ENCODE measurements around the gene VPS26B.
"Not testable (repeated sequence)": the region's sequence is repeated elsewhere in the genome, so short reads cannot be mapped to it uniquely, and the experiment has no call there.

Gene VPS26B

DNA sequence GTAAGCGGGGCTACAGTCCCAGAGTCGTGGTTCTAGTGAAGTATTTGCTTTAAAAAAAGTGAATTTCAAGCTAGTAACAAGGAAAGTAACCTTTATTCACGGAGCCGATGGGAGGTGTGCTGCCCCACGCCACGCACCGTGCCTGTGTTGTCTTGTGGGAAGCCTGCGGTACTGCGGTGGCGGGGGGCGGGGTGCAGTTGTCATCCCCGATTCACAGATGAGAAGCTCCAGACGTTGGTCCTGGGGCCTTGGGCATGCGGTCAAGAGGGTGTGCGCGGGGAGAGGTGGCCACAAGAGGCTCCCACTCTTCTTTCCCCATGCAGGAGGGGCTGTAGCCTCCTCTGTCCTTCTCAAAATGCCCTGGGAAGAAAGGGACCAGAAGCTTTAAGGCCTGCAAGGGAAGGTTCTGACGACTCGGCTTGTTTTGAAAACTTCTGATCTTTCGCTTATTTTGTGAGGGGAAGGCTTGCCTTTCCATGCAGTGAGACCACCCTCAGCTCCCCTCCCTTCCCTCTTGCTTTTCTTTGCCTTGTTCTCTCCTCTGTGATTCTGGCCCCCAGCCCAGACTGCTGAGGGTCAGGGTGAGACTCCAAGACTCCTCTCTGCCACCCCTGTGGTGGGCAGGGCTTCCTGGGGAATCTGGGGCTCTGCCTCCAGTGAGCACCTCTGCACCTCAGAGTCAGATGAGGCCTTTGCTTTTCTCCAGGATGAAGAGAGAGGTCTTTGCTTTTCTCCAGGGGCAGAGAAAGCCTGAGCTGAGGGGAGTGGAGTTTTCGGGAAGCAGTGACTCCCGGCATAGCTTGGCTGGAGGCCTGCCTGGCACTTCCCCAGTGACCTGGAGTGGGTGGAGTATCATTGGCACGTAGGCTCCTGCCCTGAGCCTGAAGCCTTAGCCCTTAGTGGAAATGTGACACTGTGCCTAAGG is 57.9 kb downstream of the VPS26B start:
- DNase-seq (ENCODE audit: low spot score), result no peak

DNA sequence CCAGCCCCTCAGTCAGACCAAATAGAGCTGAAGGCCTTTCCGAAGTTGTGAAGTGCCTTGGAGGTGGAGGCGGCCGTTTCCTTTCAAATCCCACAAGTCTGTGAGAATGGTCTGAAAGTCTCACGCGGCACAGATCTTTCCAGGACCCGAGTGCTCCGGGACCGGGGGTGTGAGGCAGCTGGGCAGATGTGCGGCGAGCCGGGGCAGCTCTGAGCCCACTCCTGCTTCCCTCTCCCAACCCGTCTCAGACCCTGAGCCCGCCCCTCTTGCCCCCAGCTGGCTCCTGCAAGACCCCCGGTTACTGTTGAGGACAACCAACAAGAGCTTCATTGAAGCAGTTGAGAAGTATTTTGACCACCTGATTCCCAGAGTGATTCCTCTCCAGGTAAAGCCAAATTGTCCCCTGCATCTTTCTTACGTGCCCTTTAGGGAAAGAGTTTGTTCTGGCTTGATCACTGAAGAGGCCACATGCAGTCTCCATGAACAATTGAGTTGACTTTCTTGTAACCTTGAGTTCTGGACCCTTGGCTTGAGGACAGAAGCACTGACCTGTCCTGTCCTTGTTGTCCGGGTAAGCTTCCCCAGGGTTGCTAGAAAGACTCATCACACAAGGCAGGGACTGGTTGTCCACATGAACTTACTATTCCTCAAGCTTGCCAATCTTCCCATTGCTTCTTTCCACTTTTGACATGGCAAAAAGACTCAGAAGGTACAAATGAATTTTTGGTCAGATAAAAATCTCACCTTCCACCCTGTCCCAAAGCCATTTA is 59.2 kb downstream of the VPS26B start:
- no peak for DNase-seq (ENCODE audit: low spot score)

DNA sequence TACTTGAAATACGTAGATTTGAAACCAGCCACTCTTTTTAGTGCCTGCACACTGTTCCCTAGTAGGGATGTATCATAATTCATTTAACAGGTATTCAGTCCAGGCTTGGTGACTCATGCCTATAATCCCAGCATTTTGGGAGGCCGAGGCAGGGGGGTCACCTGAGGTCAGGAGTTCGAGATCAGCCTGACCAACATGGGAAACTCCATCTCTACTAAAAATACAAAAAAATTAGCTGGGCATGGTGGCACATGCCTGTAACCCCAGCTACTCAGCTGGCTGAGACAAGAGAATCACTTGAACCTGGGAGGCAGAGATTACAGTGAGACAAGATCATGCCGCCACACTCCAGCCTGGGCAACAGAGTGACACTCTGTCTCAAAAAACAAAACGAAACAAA is 59.9 kb downstream of the VPS26B start:
- DNase-seq (ENCODE audit: low spot score), result not testable (repeated sequence)

DNA sequence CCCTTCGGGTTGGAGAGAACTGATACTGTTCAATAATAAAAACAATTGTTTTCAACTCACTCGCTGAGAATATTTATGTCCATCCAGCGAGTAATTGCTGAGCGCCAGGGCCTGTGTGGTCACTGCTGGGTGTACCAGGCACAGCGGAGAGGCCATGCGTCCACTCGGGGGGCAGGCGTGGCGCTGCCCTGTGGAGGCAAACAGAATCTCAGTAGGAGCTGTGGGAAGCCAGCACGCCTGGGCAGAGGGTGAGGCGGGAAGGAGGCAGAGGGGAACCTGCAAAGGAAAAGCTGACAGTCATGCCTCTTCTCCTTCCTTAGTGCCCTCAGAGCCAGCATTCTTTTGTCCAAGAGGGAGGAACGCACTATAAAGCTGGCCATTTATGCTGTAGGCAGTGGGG is 63.1 kb downstream of the VPS26B start:
- DNase-seq (ENCODE audit: low spot score), result no peak

DNA sequence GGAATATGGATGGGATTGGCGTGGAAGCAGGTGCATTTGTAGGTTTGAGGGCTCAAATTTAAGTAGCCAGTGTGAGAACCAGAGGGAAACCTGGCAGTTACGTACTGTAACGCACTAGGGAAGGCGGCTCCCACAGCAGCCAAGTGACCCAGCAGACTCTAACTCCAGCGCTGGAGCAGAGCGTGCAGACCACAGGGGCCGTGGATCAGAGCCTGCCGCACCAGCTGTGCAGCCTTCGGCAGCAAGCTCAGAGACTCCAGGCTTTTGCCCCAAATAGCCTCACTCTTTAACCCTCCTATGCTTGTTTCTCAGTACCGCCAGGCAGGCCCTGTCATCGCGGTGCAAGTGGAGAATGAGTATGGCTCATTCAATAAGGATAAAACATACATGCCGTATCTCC is 64.0 kb downstream of the VPS26B start:
- no peak for DNase-seq (ENCODE audit: low spot score)

DNA sequence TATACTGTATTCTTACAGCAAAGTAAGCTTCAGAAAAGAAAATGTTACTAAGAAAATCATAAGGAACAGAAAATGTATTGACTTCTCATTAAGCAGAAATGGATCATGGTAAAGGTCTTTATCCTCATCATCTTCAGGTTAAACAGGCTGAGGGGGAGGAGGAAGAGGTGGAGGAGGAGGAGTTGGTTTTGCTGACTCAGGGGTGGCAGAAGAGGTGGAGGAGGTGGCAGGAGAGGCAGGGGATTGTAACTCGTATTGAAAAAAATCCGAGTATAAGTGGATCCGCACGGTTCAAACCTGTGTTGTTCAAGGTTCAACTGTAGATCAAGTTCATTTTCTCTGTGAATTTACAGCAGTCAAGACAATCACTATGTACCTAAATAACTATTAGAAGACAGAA is 64.7 kb downstream of the VPS26B start:
- DNase-seq (ENCODE audit: low spot score), result no peak

DNA sequence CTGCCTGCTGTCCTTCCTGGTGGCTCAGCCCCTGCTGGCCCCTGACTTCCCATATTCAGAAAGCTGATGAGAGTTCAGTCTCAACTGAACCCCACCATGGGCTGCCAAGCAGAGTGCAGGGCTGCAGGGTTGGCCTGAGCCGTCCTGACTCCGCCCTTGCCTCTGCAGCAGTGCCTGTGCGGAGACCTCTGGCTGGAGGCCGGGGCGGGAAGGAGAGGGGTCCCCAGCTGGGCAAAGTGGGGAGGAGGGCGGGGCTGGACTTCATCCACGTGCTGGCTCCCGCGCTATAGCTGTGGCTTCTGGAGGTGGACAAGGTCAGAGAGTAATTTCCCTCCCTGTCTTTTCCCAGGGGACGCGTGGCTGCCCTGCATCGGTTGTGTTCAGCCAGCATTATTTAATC is 65.3 kb downstream of the VPS26B start:
- no peak for DNase-seq (ENCODE audit: low spot score)

DNA sequence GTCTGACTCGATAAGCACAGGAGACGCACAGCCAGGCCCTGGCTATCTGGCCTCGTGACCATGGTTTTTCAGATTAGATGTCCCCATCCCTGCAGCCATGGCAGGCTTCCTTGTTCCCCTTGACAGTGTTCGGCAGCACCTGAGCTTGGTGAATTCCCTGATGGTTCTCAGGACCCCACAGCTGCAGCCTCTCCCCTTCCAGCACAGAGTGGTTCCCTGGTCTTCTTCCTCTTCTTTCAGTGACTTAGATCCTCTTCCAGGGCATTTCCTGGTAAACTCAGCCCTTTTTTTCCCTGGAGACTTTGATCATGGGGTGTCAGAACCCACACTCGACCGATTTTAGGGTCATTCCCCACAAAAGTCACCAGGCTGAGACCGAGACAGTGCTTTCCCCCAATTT is 66.2 kb downstream of the VPS26B start:
- no peak for DNase-seq (ENCODE audit: low spot score)

DNA sequence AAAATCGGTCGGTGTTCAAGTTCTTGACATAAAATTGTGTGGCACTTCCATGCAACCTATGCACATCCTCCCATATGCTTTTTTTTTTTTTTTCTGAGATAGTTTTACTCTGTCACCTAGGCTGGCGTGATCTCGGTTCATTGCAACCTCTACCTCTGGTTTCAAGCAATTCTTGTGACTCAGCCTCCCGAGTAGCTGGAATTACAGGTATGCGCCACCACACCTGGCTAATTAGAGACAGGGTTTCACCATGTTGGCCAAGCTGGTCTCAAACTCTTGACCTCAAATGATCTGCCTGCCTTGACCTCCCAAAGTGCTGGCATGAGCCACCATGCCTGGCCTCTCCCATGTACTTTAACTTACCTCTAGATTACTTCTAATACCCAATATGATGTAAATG is 66.7 kb downstream of the VPS26B start:
- DNase-seq (ENCODE audit: low spot score), result no peak

DNA sequence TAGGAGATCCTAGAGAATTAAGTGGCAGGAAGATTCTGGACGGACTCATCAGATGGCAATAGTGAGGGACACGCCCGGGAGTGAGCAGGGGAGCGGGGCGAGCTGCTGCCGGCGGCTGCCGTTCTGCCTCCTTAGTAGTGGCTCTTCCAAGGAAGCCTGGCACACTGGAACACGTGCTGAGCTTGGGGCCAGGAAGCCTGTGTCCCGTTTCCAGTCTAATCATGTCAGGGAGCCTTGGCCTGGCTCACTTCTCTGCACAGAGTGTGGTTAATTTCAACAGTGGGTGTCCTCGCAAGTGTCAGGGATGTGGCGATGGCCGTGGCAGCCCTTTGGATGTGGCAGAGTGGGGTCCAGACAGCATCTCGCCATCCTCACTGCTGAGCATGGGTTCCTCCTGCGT is 68.2 kb downstream of the VPS26B start:
- no peak for DNase-seq (ENCODE audit: low spot score)

DNA sequence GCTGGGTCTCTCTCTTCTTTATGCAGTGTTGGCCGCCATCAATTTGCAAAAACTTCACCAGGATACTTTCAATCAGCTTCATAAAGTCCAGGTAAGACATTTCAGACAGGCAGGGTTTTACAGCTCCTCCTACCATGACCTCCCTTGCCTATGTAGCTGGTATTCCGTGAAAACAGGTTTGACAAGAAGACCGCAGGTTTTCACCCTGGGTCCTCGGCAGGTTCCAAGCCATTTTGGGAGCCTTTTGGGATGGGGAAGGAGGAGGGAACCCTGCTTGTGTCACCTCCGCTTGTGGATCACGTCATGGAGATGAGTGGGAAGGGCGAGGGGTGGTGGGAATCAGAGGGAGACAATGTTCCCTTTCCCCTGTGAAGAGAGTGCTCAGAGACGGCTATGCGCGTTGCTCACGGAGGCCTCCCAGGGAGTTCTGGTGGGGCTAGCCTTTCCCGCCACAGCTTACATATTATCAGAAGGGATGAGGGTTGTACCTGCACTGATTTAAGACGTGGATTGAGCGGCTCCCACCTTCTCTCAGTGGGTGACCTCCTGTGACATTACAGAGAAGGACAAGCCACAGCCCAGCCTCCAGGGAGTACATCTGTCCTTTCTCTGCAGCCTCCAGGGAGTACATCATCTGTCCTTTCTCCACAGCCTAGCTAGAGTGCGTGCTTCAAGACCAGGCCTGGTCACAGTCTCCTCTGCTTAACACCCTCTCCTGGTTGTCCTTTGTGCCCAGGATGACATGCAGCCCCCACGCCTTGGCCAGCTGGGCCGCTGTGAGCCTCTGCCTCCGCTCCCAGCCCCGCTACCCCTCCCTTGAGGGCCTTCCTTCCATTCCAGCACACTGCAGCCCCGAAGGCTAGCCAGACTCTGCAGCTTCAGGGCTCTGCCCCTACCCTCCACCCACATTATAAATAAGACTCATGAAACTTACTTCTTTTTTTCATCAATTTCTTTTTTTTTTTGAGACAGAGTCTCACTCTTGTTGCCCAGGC is 68.9 kb downstream of the VPS26B start:
- DNase-seq (ENCODE audit: low spot score), result no peak

DNA sequence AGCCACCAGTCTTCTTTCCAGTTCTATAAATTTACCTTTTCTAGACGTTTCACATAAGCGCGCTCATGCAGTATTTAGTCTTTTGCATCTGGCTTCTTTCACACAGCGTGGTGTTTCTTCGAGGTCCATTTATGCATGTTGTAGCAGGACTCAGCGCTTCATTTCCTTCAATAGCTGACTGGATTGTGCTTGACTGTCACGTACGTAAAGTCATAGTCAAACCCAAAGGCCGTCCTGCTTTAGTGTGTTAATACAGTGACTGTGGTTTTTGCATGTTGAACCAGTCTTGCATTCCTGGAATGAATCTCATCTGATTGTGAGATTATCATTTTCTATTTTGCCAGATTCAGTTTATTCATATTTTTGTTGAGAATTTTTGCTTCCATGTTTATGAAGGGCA is 70.2 kb downstream of the VPS26B start:
- no peak for DNase-seq (ENCODE audit: low spot score)

All from CD4-positive, alpha-beta T cell treated with Interleukin-15 for 4 hours (primary cell).